ENCODE data around the gene PEX6. TPM values are rescaled to one million over a fixed set of nuclear protein-coding genes. Genes with fewer than 3 reads are reported as not detected.

PEX6 gene
- total RNA-seq, 1 experiment from 2014 or later, result 15.6 TPM

DNA sequence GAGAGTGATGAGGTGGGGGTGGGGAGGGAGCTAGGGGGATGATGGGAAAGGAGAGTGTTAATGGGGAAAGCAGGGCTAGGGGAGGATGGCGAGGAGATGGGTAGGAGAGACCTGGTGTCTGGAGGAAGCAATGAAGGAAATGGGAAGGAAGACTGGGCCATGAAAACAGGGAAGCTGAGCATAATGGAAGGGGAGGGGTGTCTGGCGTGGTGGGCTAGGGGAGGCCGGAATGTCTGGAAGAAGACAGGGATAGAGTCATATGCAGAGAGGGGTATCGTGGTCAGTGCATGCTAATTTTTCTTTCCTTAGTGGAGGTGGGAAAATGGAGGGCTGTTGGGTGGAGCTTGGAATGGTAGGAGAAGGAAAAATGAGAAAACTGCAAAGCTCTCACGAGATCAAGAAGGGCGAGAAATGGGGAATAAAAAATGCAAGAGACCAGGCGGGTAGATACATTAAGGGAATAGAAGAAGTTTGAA lies 35.5 kb upstream of the PEX6 start:
- DNase-seq, result no peak
- Histone ChIP-seq H4K5ac (ENCODE audit: insufficient read length, low read depth, low read length) (no peak overlapping the region), H3T11ph (ENCODE audit: low read length) (no peak overlapping the region), H3K27ac (ENCODE audit: insufficient read length, low read depth, low read length) (peak overlapping the region; percentile 9), H4K91ac (ENCODE audit: insufficient read length, low read depth, low read length) (no peak overlapping the region), H4K8ac (replicated peaks; ENCODE audit: insufficient read length, low read depth, low read length) (no peak overlapping the region), H2BK5ac (ENCODE audit: insufficient read length, low read length) (no peak overlapping the region), H3K56ac (ENCODE audit: insufficient read length, low read depth, low read length) (no peak overlapping the region), H2BK120ac (ENCODE audit: low read depth, low read length, poor library complexity, severe bottlenecking) (no peak overlapping the region), H3K27me3 (ENCODE audit: insufficient read depth, low read length) (no peaks in the 10 kb centered on the region), H3K14ac (ENCODE audit: insufficient read depth, low read length) (peak overlapping the region; percentile 26; the same call in 1 of the 2 replicates), H3K18ac (ENCODE audit: insufficient read length, low read depth, low read length) (peak overlapping the region; percentile 39), H3K4ac (ENCODE audit: low read depth, low read length) (no peak overlapping the region), H3K23ac (ENCODE audit: insufficient read length, low read depth, low read length) (no peak overlapping the region), H3K23me2 (ENCODE audit: insufficient read length, low read depth, low read length, poor library complexity, severe bottlenecking) (peaks cover 6% of the 10 kb centered on the region), H4K20me1 (ENCODE audit: control insufficient read depth, insufficient read depth, insufficient read length) (no peaks in the 10 kb centered on the region), H3K79me1 (ENCODE audit: insufficient read depth, low read depth, low read length, poor library complexity, severe bottlenecking) (no peaks in the 10 kb centered on the region), H2AFZ (ENCODE audit: low read length) (no peak overlapping the region), H3K9ac (ENCODE audit: extremely low read depth, insufficient read length, low read length) (peak overlapping the region; percentile 81), H2BK12ac (ENCODE audit: insufficient read length, low read depth, low read length) (no peak overlapping the region), H3K9me3 (ENCODE audit: control insufficient read depth, low read depth, low read length) (no peaks in the 10 kb centered on the region), H2BK20ac (ENCODE audit: low read depth, low read length, poor library complexity, severe bottlenecking) (no peak overlapping the region), H3K79me2 (ENCODE audit: insufficient read depth, low read length) (peaks cover 11% of the 10 kb centered on the region; the same call in 1 of the 2 replicates), H3K4me2 (ENCODE audit: insufficient read depth, insufficient read length, low read length) (peak overlapping the region; percentile 99), H2BK15ac (ENCODE audit: low read depth, low read length) (no peak overlapping the region), H2AK5ac (ENCODE audit: insufficient read length, low read length) (no peak overlapping the region), H3K4me1 (ENCODE audit: insufficient read depth, low read length) (peaks cover 2% of the 10 kb centered on the region; the same call in 1 of the 2 replicates)
- H3K27ac Mint-ChIP-seq, result peak overlapping the region; percentile 56 to 88 (median 84); a peak in 6 of 7 replicates
- WGBS (ENCODE audit: extremely low coverage, insufficient read length, low lambda C conversion rate), result no CpG with 5 or more reads among the region's 7 CpGs
- peak overlapping the region; percentile 92 to 97 for H3K4me3 Mint-ChIP-seq
- no peaks in the 10 kb centered on the region for H3K27me3 Mint-ChIP-seq (ENCODE audit: low read depth)
- H3K9me3 Mint-ChIP-seq, result no peaks in the 10 kb centered on the region; a peak in 1 of 5 replicates
- TF ChIP-seq, protein P1, sequence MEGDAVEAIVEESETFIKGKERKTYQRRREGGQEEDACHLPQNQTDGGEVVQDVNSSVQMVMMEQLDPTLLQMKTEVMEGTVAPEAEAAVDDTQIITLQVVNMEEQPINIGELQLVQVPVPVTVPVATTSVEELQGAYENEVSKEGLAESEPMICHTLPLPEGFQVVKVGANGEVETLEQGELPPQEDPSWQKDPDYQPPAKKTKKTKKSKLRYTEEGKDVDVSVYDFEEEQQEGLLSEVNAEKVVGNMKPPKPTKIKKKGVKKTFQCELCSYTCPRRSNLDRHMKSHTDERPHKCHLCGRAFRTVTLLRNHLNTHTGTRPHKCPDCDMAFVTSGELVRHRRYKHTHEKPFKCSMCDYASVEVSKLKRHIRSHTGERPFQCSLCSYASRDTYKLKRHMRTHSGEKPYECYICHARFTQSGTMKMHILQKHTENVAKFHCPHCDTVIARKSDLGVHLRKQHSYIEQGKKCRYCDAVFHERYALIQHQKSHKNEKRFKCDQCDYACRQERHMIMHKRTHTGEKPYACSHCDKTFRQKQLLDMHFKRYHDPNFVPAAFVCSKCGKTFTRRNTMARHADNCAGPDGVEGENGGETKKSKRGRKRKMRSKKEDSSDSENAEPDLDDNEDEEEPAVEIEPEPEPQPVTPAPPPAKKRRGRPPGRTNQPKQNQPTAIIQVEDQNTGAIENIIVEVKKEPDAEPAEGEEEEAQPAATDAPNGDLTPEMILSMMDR (conservative IDR thresholded peaks at IDR 0.05), result no peak
- H3K4me1 Mint-ChIP-seq, result peaks cover 22 to 33% of the 10 kb centered on the region in 2 experiments
- H3K36me3 Mint-ChIP-seq (ENCODE audit: insufficient read depth in 1 of 3, low read depth in 3 of 3), result peaks cover 33 to 69% (median 68%) of the 10 kb centered on the region in 3 experiments
